ENCODE results near the gene CCDC186.

DNA sequence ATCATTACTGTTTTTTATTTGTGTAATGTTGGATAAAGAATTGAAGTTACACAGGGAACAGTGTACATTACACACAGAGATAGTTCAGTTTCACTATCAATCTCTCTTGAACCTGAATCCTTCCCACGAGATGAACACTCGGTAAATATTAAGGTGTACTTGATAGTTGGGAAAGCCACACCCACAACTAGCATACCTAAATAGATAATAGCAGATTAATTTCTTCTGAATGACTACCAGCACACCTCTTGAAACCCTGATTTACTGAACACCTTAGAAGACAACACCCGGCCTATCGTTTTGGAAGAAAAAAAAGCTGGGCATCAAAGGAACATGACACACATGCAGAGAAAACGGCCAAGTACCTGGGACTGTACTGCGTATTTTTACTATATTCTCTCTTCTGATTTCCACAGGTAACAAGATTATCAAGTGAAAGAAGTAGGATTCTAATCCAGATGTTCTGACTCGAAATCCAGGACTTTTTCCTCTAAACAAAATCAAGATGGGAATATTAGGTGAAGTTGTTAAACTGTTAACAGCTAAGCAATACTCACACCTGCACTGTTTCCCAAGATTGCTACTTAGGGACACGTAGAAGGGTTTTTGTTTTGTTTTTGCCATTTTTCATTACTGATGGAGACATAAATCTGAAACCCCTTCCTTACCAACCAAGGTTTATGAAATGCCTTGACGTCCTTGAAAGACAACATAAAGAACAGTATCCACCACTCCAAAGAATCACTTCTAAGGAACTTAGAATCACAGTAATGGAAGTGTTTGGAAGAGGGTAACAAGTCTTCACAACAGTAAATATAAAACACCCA is 1.0 kb downstream of the CCDC186 start:
- TF ChIP-seq, protein P1, sequence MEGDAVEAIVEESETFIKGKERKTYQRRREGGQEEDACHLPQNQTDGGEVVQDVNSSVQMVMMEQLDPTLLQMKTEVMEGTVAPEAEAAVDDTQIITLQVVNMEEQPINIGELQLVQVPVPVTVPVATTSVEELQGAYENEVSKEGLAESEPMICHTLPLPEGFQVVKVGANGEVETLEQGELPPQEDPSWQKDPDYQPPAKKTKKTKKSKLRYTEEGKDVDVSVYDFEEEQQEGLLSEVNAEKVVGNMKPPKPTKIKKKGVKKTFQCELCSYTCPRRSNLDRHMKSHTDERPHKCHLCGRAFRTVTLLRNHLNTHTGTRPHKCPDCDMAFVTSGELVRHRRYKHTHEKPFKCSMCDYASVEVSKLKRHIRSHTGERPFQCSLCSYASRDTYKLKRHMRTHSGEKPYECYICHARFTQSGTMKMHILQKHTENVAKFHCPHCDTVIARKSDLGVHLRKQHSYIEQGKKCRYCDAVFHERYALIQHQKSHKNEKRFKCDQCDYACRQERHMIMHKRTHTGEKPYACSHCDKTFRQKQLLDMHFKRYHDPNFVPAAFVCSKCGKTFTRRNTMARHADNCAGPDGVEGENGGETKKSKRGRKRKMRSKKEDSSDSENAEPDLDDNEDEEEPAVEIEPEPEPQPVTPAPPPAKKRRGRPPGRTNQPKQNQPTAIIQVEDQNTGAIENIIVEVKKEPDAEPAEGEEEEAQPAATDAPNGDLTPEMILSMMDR (IDR thresholded peaks at IDR 0.05; ENCODE audit: low read length), result no peak
- TF ChIP-seq EZH2 (optimal IDR thresholded peaks at IDR 0.05; ENCODE audit: low read depth, low read length) (no peak), EZH2phosphoT487 (IDR thresholded peaks at IDR 0.05; ENCODE audit: low read length) (no peak)

All from MM.1S (cell line).